Lower lobe of right lung (tissue), 2 donors: ENCODE measurements around the gene UGT1A5. TPM values are rescaled to one million over a fixed set of nuclear protein-coding genes. Genes with fewer than 3 reads are reported as not detected.
A peak's percentile ranks its signal among the peaks of the same experiment; 100 is the strongest.

Experiments
- ATAC-seq, 2 donors: fragments of 200-7000 bp; cut with Tn5 transposase; one replicate each; pipeline ENCODE4 v1.9.1; 2020 to 2022; ENCODE audit warnings: mild to moderate bottlenecking in 2 of 2, moderate library complexity in 2 of 2
- DNase-seq: peaks from one replicate; pipeline ENCODE4 v3.0.0-alpha.2; 2020
- H3K27ac ChIP-seq: fragments of 200-600 bp; one replicate; pipeline ENCODE4 v1.8.0; 2022
- H3K27me3 ChIP-seq: fragments of 200-600 bp; one replicate; pipeline ENCODE4 v1.8.0; 2022; ENCODE audit warnings: low read depth
- H3K36me3 ChIP-seq: fragments of 200-600 bp; one replicate; pipeline ENCODE4 v1.8.0; 2022; ENCODE audit warnings: mild to moderate bottlenecking
- H3K4me1 ChIP-seq: fragments of 200-600 bp; one replicate; pipeline ENCODE4 v1.8.0; 2022
- H3K4me3 ChIP-seq: fragments of 200-600 bp; one replicate; pipeline ENCODE4 v1.8.0; 2022; ENCODE audit warnings: mild to moderate bottlenecking
- H3K9me3 ChIP-seq: fragments of 200-600 bp; one replicate; pipeline ENCODE4 v1.8.0; 2022
- CTCF ChIP-seq: fragments of 200-600 bp; IDR thresholded peaks from one replicate; pipeline ENCODE4 v1.8.0; 2022; ENCODE audit warnings: antibody characterized with exemption, mild to moderate bottlenecking
- intact Hi-C: fragments of 100-400 bp; cut with DNase I; formaldehyde crosslinking; loops from one replicate; pipeline ENCODE4 v1.11.0; 2022
- total RNA-seq: library from RNA; stranded (reverse); fragmentation: NEBNext Ultra II Directional; extraction: Animal tissue kit (Norgen Biotek cat#: 25700); gene quantifications from one replicate; pipeline ENCODE4 v1.2.1, GENCODE V29; 2021
- donor health status: DM: no; HTN: yes; CAD: no; lungs with severe emphysema.

Gene UGT1A5
- total RNA-seq, 1 donor from 2014 or later = 0.27 TPM

GRCh38 chr2:233792720-233793119 is 80.0 kb downstream of the UGT1A5 start:
- DNase-seq (no peak), ATAC-seq (no peak)
- H3K9me3 ChIP-seq = no peaks in the 10 kb centered on the region
- no peak overlapping the region for H3K27ac ChIP-seq
- no peak for TF ChIP-seq CTCF
- intact Hi-C loops = no loop called here
- no peaks in the 10 kb centered on the region for H3K36me3 ChIP-seq
- H3K27me3 ChIP-seq = no peaks in the 10 kb centered on the region
- no peak overlapping the region for H3K4me3 ChIP-seq
- H3K4me1 ChIP-seq = no peaks in the 10 kb centered on the region

- Histone ChIP-seq H3K4me3 (no peak overlapping the region), H3K4me1 (no peaks in the 10 kb centered on the region), H3K36me3 (no peaks in the 10 kb centered on the region), H3K9me3 (no peaks in the 10 kb centered on the region), H3K27ac (no peak overlapping the region), H3K27me3 (no peaks in the 10 kb centered on the region)
- DNase-seq (no peak), ATAC-seq (peak; percentile 38 to 45)
- no peak for TF ChIP-seq CTCF
- intact Hi-C loops = no loop called here
These were observed 80.9 kb downstream of the UGT1A5 start for GRCh38 chr2:233793465-233794127.

DNA sequence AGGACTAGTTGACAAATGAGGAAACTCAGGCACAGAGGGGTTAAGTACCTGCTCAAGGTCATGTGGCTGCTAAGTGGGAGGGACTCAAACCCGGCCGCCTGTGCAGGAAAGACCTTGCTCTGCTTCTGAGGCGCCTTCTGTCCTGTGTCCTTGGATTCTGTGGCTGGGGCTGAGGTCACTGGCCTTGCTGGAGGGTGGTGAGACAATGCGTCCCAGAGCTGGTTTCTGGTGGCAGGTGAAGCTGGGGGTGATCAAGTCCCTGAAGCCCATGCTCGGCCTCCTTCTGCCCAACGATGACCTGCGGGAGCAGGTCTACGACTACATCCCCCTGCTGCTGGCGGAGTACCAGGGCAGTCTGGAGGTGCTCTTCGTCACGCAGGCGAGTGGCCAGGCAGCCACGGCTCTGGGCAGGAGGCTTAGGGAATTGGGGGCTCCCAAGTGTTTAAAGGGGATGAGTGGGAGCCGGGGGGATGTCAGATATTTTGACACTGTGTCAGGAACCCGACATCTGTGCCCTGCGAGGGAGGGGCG is 81.5 kb downstream of the UGT1A5 start:
- no peaks in the 10 kb centered on the region for H3K27me3 ChIP-seq
- no peaks in the 10 kb centered on the region for H3K36me3 ChIP-seq
- H3K4me3 ChIP-seq = no peak overlapping the region
- TF ChIP-seq CTCF = no peak
- H3K4me1 ChIP-seq = no peaks in the 10 kb centered on the region
- H3K27ac ChIP-seq = no peak overlapping the region
- DNase-seq (no peak), ATAC-seq (no peak)
- no peaks in the 10 kb centered on the region for H3K9me3 ChIP-seq
- intact Hi-C loops = no loop called here

- intact Hi-C loops = no loop called here
- TF ChIP-seq CTCF = no peak
- H3K4me3 ChIP-seq = no peak overlapping the region
- H3K27ac ChIP-seq = no peak overlapping the region
- no peaks in the 10 kb centered on the region for H3K27me3 ChIP-seq
- H3K36me3 ChIP-seq = no peaks in the 10 kb centered on the region
- H3K4me1 ChIP-seq = no peaks in the 10 kb centered on the region
- no peak for ATAC-seq
- no peaks in the 10 kb centered on the region for H3K9me3 ChIP-seq
- DNase-seq = no peak
These were observed 83.0 kb downstream of the UGT1A5 start for GRCh38 chr2:233795735-233796171.

GRCh38 chr2:233796254-233796653 is 83.5 kb downstream of the UGT1A5 start:
- Histone ChIP-seq H3K9me3 (no peaks in the 10 kb centered on the region), H3K4me3 (no peak overlapping the region), H3K4me1 (no peaks in the 10 kb centered on the region), H3K36me3 (no peaks in the 10 kb centered on the region), H3K27me3 (no peaks in the 10 kb centered on the region), H3K27ac (no peak overlapping the region)
- no peak for TF ChIP-seq CTCF
- intact Hi-C loops = no loop called here
- DNase-seq (no peak), ATAC-seq (no peak)
